Mucosa of descending colon (tissue), 3 donors: Measurements from ENCODE around the gene SCAMP3. TPM values are rescaled to one million over a fixed set of nuclear protein-coding genes. Genes with fewer than 3 reads are reported as not detected.

Source experiments
- ATAC-seq: fragments of 200-7000 bp; cut with Tn5 transposase; one replicate; pipeline ENCODE4 v1.9.1; 2020; ENCODE audit warnings: mild to moderate bottlenecking, moderate library complexity
- DNase-seq, 3 donors: peaks; one replicate each; pipeline ENCODE4 v3.0.0-alpha.2; 2020
- H3K36me3 ChIP-seq: fragments of 200-600 bp; one replicate; pipeline ENCODE4 v1.8.0; 2021; ENCODE audit warnings: low read depth, mild to moderate bottlenecking
- H3K4me1 ChIP-seq: fragments of 200-600 bp; one replicate; pipeline ENCODE4 v1.8.0; 2021; ENCODE audit warnings: low read depth, mild to moderate bottlenecking
- H3K4me3 ChIP-seq: fragments of 200-600 bp; one replicate; pipeline ENCODE4 v1.8.0; 2021; ENCODE audit warnings: mild to moderate bottlenecking
- H3K9me3 ChIP-seq: fragments of 200-600 bp; one replicate; pipeline ENCODE4 v1.8.0; 2021; ENCODE audit warnings: mild to moderate bottlenecking
- CTCF ChIP-seq: fragments of 200-600 bp; IDR thresholded peaks from one replicate; pipeline ENCODE4 v1.8.0; 2022; ENCODE audit warnings: antibody characterized with exemption, mild to moderate bottlenecking
- intact Hi-C, 2 donors: fragments of 100-400 bp; cut with DNase I in 1 of 2; cut with micrococcal nuclease in 1 of 2; formaldehyde crosslinking; loops; one replicate each; pipeline versions ENCODE4 v1.11.0 to v1.11.1; 2022; cut with DNase I, micrococcal nuclease
- total RNA-seq, 3 donors: library from RNA; stranded (reverse); fragmentation: NEBNext Ultra II Directional in 2 of 3; extraction: Animal tissue kit (Norgen Biotek cat#: 25700) in 2 of 3; gene quantifications; one replicate each; pipeline versions ENCODE4 v1.2.1 to v1.2.4, GENCODE V29; 2021 to 2023
- donor health status: DM: no; HTN: no; CAD: no; lungs with moderate emphysema.
- donor health status: DM: no; HTN: no; CAD: no.
- donor health status: DM: no; HTN: yes; CAD: no.

SCAMP3 gene
- total RNA-seq, 3 donors from 2014 or later, result 43.6 to 53.4 (median 46.8) TPM

GRCh38 chr1:155268630-155269029 is 6.5 kb upstream of the SCAMP3 start:
- no peak for TF ChIP-seq CTCF
- Histone ChIP-seq H3K9me3 (no peaks in the 10 kb centered on the region), H3K4me3 (no peak overlapping the region), H3K4me1 (peaks cover 10% of the 10 kb centered on the region), H3K36me3 (peaks cover 19% of the 10 kb centered on the region)
- no peak for ATAC-seq
- intact Hi-C loops, result no loop called here
- no peak for DNase-seq

GRCh38 chr1:155267373-155267772 is 5.2 kb upstream of the SCAMP3 start:
- DNase-seq (no peak), ATAC-seq (no peak)
- Histone ChIP-seq H3K4me1 (peaks cover 8% of the 10 kb centered on the region), H3K36me3 (peaks cover 19% of the 10 kb centered on the region), H3K9me3 (no peaks in the 10 kb centered on the region), H3K4me3 (no peak overlapping the region)
- TF ChIP-seq CTCF, result no peak
- intact Hi-C loops, result no loop called here

- Histone ChIP-seq H3K4me3 (no peak overlapping the region), H3K9me3 (no peaks in the 10 kb centered on the region), H3K36me3 (peaks cover 19% of the 10 kb centered on the region), H3K4me1 (peaks cover 2% of the 10 kb centered on the region)
- intact Hi-C loops, result no loop called here
- no peak for TF ChIP-seq CTCF
- DNase-seq (no peak), ATAC-seq (no peak)
Observed at GRCh38 chr1:155266553-155266952, 4.4 kb upstream of the SCAMP3 start.

- no peak for ATAC-seq
- intact Hi-C loops, result no loop called here
- peaks cover 13% of the 10 kb centered on the region for H3K4me1 ChIP-seq
- peaks cover 10% of the 10 kb centered on the region for H3K36me3 ChIP-seq
- TF ChIP-seq CTCF, result no peak
- DNase-seq, result no peak
- H3K4me3 ChIP-seq, result no peak overlapping the region
- H3K9me3 ChIP-seq, result no peaks in the 10 kb centered on the region
Observed at GRCh38 chr1:155263067-155263466, 907 bp upstream of the SCAMP3 start.

- no peak for TF ChIP-seq CTCF
- ATAC-seq (no peak), DNase-seq (peak in 1 of 3 donors; percentile 63)
- Histone ChIP-seq H3K9me3 (no peaks in the 10 kb centered on the region), H3K36me3 (no peaks in the 10 kb centered on the region), H3K4me1 (peaks cover 13% of the 10 kb centered on the region), H3K4me3 (peak overlapping the region; percentile 62)
- intact Hi-C loops, result no loop called here
Observed at GRCh38 chr1:155261493-155261851, 688 bp downstream of the SCAMP3 start.

- H3K4me1 ChIP-seq, result peaks cover 13% of the 10 kb centered on the region
- intact Hi-C loops, result no loop called here
- TF ChIP-seq CTCF, result no peak
- H3K9me3 ChIP-seq, result no peaks in the 10 kb centered on the region
- no peaks in the 10 kb centered on the region for H3K36me3 ChIP-seq
- no peak overlapping the region for H3K4me3 ChIP-seq
- ATAC-seq (no peak), DNase-seq (peak in 1 of 3 donors; percentile 23)
Observed at GRCh38 chr1:155260276-155260675, 1.9 kb downstream of the SCAMP3 start.
